ENCODE data around the gene PATL2. TPM values are rescaled to one million over a fixed set of nuclear protein-coding genes. Genes with fewer than 3 reads are reported as not detected.
A peak's percentile ranks its signal among the peaks of the same experiment; 100 is the strongest.
"Not testable (repeated sequence)": the region's sequence is repeated elsewhere in the genome, so short reads cannot be mapped to it uniquely, and the experiment has no call there.

The PATL2 gene
- total RNA-seq, 1 donor from 2014 or later = not detected

DNA sequence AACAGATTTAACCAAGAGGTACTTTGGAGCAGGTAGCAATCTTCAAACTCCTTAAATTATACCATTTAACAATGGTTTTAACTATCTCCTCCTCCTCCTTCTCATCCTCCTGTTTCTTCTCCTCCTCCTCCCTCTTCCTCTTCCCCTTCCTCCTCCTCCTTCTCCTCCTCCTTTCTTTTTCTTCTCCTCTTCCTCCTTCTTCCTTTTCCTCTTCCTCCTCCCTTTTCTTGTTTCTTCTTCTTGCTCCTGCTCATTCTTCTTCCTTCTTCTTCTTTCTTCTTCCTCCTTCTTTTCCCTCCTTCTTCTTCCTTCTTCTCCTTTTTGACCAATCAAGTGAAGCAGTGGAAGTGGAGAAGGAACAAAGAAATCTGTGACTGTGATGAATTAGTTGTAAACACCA, 14.1 kb downstream of the PATL2 start:
- H3K9me3 ChIP-seq = no peaks in the 10 kb centered on the region
- intact Hi-C loops (cut with DNase I) = no loop called here
- no peaks in the 10 kb centered on the region for H3K4me1 ChIP-seq
- no peak overlapping the region for H3K4me3 ChIP-seq
- DNase-seq (ENCODE audit: extremely low spot score in 2 of 2) = no peak
- no peaks in the 10 kb centered on the region for H3K36me3 ChIP-seq
- no peak overlapping the region for H3K27ac ChIP-seq
- no peaks in the 10 kb centered on the region for H3K27me3 ChIP-seq
- TF ChIP-seq POLR2AphosphoS5 (IDR thresholded peaks at IDR 0.05; ENCODE audit: insufficient read depth in 1 of 2, low read depth in 1 of 2) (no peak), POLR2A (IDR thresholded peaks at IDR 0.05) (no peak)
- TF ChIP-seq, protein P1, sequence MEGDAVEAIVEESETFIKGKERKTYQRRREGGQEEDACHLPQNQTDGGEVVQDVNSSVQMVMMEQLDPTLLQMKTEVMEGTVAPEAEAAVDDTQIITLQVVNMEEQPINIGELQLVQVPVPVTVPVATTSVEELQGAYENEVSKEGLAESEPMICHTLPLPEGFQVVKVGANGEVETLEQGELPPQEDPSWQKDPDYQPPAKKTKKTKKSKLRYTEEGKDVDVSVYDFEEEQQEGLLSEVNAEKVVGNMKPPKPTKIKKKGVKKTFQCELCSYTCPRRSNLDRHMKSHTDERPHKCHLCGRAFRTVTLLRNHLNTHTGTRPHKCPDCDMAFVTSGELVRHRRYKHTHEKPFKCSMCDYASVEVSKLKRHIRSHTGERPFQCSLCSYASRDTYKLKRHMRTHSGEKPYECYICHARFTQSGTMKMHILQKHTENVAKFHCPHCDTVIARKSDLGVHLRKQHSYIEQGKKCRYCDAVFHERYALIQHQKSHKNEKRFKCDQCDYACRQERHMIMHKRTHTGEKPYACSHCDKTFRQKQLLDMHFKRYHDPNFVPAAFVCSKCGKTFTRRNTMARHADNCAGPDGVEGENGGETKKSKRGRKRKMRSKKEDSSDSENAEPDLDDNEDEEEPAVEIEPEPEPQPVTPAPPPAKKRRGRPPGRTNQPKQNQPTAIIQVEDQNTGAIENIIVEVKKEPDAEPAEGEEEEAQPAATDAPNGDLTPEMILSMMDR (IDR thresholded peaks at IDR 0.05) = no peak

DNA sequence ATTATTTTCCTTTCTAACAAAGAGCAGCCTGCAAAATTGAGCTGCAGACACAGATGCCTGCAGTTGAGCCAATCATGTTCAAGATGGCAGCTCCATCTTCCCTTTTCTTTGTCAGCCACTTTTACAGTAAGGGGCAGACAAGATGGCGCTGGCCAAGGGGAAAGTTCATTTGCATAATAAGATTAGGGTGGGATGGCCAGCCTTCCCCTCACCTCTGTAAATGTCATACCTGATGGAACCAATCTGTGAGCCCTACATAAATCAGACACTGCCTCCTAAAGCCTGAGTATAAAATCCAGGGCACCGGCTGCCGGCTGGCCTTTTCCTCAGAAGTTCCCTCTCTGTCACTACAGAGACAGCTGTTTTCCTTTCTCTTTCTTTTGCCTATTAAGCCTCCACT, 15.8 kb downstream of the PATL2 start:
- Histone ChIP-seq H3K9me3 (no peaks in the 10 kb centered on the region), H3K27me3 (no peaks in the 10 kb centered on the region), H3K36me3 (no peaks in the 10 kb centered on the region), H3K4me1 (no peaks in the 10 kb centered on the region), H3K4me3 (no peak overlapping the region), H3K27ac (no peak overlapping the region)
- DNase-seq (ENCODE audit: extremely low spot score in 2 of 2) = no peak
- intact Hi-C loops (cut with DNase I) = no loop called here
- no peak for TF ChIP-seq POLR2A (IDR thresholded peaks at IDR 0.05)
- TF ChIP-seq, protein P1 (IDR thresholded peaks at IDR 0.05) = no peak
- no peak for TF ChIP-seq POLR2AphosphoS5 (IDR thresholded peaks at IDR 0.05; ENCODE audit: insufficient read depth in 1 of 2, low read depth in 1 of 2)

DNA sequence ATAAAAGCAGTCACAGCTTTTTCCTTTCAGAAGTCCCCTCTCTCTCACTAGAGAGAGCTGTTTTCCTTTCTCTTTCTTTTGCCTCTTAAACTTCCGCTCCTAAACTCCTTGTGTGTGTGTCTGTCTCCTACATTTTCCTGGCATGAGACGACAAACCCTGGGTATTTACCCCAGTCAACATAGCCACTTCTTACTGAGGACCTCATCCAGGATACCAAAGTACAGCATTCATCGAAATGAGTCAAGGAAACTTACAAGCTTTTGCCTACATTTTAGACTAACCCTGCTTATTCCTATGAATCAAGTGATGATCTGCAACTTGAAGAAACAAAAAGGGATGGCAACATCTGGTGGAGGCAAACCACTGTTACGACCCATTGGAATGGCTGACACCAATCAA, 16.7 kb downstream of the PATL2 start:
- H3K9me3 ChIP-seq = no peaks in the 10 kb centered on the region
- DNase-seq (ENCODE audit: extremely low spot score in 2 of 2) = no peak
- no peak for TF ChIP-seq POLR2A (IDR thresholded peaks at IDR 0.05)
- TF ChIP-seq POLR2AphosphoS5 (IDR thresholded peaks at IDR 0.05; ENCODE audit: insufficient read depth in 1 of 2, low read depth in 1 of 2) = no peak
- TF ChIP-seq, protein P1 (IDR thresholded peaks at IDR 0.05) = no peak
- H3K4me3 ChIP-seq = no peak overlapping the region
- no peaks in the 10 kb centered on the region for H3K4me1 ChIP-seq
- no peaks in the 10 kb centered on the region for H3K27me3 ChIP-seq
- intact Hi-C loops (cut with DNase I) = no loop called here
- no peak overlapping the region for H3K27ac ChIP-seq
- no peaks in the 10 kb centered on the region for H3K36me3 ChIP-seq

DNA sequence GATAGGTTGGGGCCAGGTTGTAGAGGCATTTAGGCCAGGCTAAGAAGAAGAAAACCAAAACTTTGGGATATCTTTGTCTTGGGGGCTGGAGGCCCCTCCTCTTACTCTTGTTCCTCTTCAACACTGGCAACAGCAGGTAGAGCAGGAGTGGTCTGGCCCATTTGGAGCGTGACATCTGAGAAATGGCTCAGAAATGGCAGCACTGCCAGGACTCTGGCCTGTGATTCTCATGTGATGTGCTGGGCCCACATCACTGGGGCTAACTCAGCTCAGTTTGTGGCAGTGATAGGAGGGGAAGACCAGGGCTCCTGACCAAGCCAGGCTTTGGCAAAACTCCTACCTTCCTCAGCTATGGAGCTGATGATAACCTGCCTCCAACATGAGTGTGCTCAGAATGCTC, 18.5 kb downstream of the PATL2 start:
- Histone ChIP-seq H3K4me1 (no peaks in the 10 kb centered on the region), H3K27ac (no peak overlapping the region), H3K36me3 (no peaks in the 10 kb centered on the region), H3K9me3 (no peaks in the 10 kb centered on the region), H3K4me3 (no peak overlapping the region), H3K27me3 (no peaks in the 10 kb centered on the region)
- intact Hi-C loops (cut with DNase I) = no loop called here
- TF ChIP-seq POLR2AphosphoS5 (IDR thresholded peaks at IDR 0.05; ENCODE audit: insufficient read depth in 1 of 2, low read depth in 1 of 2) = no peak
- no peak for TF ChIP-seq POLR2A (IDR thresholded peaks at IDR 0.05)
- TF ChIP-seq, protein P1 (IDR thresholded peaks at IDR 0.05) = no peak
- no peak for DNase-seq (ENCODE audit: extremely low spot score in 2 of 2)

DNA sequence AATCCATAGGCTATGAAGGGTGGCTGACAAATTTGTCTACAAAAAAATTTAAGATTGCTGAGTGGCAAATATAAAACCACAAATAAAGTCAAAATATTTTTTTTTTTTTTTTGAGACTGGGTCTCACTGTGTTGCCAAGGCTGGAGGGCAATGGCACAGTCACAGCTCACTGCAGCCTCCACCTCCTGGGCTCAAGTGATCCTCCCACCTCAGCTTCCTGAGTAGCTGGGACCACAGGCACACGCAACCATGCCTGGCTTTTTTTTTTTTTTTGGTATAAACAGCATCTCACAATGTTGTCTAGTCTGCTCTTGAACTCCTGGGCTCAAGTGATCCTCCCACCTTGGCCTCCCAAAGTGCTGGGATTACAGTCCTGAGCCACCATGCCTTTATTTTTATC, 20.9 kb downstream of the PATL2 start:
- H3K27ac ChIP-seq; H3K36me3 ChIP-seq; H3K4me3 ChIP-seq; DNase-seq (ENCODE audit: extremely low spot score in 2 of 2); H3K9me3 ChIP-seq; intact Hi-C loops (cut with DNase I); H3K27me3 ChIP-seq; H3K4me1 ChIP-seq: not testable (repeated sequence)

DNA sequence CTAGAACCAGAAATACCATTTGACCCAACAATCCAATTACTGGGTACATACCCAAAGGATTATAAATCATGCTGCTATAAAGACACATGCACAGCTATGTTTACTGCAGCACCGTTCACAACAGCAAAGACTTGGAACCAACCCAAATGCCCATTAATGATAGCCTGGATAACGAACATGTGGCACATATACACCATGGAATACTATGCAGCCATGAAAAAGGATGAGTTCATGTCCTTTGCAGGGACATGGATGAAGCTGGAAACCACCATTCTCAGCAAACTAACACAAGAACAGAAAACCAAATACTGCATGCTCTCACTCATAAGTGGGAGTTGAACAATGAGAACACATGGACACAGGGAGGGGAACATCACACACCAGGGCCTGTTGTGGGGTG, 21.8 kb downstream of the PATL2 start:
- intact Hi-C loops (cut with DNase I); H3K27ac ChIP-seq; DNase-seq (ENCODE audit: extremely low spot score in 2 of 2); H3K36me3 ChIP-seq; H3K27me3 ChIP-seq; H3K9me3 ChIP-seq; H3K4me1 ChIP-seq; H3K4me3 ChIP-seq: not testable (repeated sequence)

DNA sequence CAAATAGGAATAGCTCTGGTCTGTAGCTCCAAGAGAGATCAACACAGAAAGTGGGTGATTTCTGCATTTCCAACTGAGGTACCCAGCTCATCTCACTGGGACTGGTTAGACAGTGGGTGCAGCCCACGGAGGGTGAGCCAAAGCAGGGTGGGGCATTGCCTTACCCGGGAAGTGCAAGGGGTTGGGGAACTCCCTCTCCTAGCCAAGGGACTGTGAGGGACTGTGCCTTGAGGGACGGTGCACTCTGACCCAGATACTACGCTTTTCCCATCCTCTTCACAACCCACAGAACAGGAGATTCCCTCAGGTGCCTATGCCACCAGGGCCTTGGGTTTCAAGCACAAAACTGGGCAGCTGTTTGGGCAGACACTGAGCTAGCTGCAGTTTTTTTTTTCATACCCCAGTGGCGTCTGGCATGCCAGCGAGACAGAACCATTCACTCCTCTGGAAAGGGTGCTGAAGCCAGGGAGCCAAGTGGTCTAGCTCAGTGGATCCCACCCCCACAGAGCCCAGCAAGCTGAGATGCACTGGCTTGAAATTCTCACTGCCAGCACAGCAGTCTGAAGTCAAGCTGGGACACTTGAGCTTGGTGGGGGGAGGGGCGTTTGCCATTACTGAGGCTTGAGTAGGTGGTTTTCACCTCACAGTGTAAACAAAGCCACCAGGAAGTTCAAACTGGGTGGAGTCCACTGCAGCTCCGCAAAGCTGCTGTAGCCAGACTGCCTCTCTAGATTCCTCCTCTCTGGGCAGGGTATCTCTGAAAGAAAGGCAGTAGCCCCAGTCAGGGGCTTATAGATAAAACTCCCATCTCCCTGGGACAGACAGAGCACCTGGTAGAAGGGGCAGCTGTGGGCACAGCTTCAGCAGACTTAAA, 28.1 kb downstream of the PATL2 start:
- DNase-seq (ENCODE audit: extremely low spot score in 2 of 2); H3K4me1 ChIP-seq; H3K27me3 ChIP-seq; H3K9me3 ChIP-seq; intact Hi-C loops (cut with DNase I); H3K4me3 ChIP-seq; H3K36me3 ChIP-seq: not testable (repeated sequence)
- peak overlapping the region; percentile 12 for H3K27ac ChIP-seq

Data from vagina (tissue), 2 donors.